K562 (cell line): ENCODE measurements around the gene TCF19. TPM values are rescaled to one million over a fixed set of nuclear protein-coding genes. Genes with fewer than 3 reads are reported as not detected.

Experiments
- ATAC-seq: fragments of 200-7000 bp; cut with Tn5 transposase; 3 replicates; pipeline ENCODE4 v1.9.1; 2020; ENCODE audit warnings: moderate library complexity
- BruUV-seq: library from RNA; stranded (reverse); fragments of 400-500 nt; replicated peaks from 2 replicates; lab custom pipeline; 2021; lab: Mats Ljungman, UMichigan
- CTCF ChIA-PET: fragments of 300-600 bp; formaldehyde crosslinking; extraction: SDS; loops from one replicate; lab custom pipeline; 2021; ENCODE audit warnings: low intra/inter-chr PET ratio; lab: Yijun Ruan, JAX
- POLR2A ChIA-PET: fragments of 300-600, 350-650 bp; sonication (Branson Sonifier 250); formaldehyde crosslinking; extraction: SDS; loops from one replicate; lab custom pipeline; 2021; ENCODE audit warnings: antibody characterized with exemption, inconsistent platforms; lab: Yijun Ruan, JAX
- DNase-seq, 4 experiments: peaks; one replicate each; pipeline versions ENCODE4 v3.0.0 to v3.0.0-alpha.2; 2011 to 2018; ENCODE audit warnings: low spot score in 3 of 4, mixed read lengths in 3 of 4; ENCODE audit errors: extremely low read depth in 1 of 4
- FAIRE-seq: peaks from 2 replicates; lab custom pipeline; 2011; peaks lifted over from hg19 to GRCh38; lab: Jason Lieb, UNC
- H2AFZ ChIP-seq: 2 replicates; pipeline ENCODE4 v1.6.0; 2011; ENCODE audit warnings: low read depth, low read length, control low read depth, inconsistent platforms
- H3K27ac ChIP-seq: fragments of 200-600 bp; 3 replicates; pipeline ENCODE4 v1.8.0; 2011; ENCODE audit warnings: low read depth, mild to moderate bottlenecking, control low read depth, inconsistent platforms, low read length, moderate library complexity, mixed read lengths; ENCODE audit errors: extremely low read depth
- H3K27me3 ChIP-seq, 2 experiments: fragments of 300-600 bp in 1 of 2; 2 replicates in 1 of 2; 3 replicates in 1 of 2; pipeline versions ENCODE4 v1.6.0 to v1.8.0; 2011; ENCODE audit warnings: inconsistent platforms in 2 of 2, low read length in 2 of 2, mild to moderate bottlenecking in 1 of 2, mixed read lengths in 1 of 2, moderate library complexity in 1 of 2; ENCODE audit not compliant: control insufficient read depth in 2 of 2, insufficient read depth in 2 of 2
- H3K36me3 ChIP-seq: fragments of 300-600 bp; 3 replicates; pipeline ENCODE4 v1.8.0; 2011; ENCODE audit warnings: mild to moderate bottlenecking, low read length, inconsistent platforms; ENCODE audit not compliant: control insufficient read depth, insufficient read depth
- H3K4me1 ChIP-seq, 2 experiments: fragments of 200-600 bp in 1 of 2; replicated peaks in 1 of 2; 2 replicates in 1 of 2; 3 replicates in 1 of 2; pipeline versions ENCODE4 v1.5.1 to v1.8.0; 2011; ENCODE audit warnings: inconsistent platforms in 2 of 2, low read length in 2 of 2, mild to moderate bottlenecking in 1 of 2, mixed read lengths in 1 of 2, moderate library complexity in 1 of 2; ENCODE audit not compliant: control insufficient read depth in 2 of 2, insufficient read depth in 2 of 2
- H3K4me2 ChIP-seq: 2 replicates; pipeline ENCODE4 v1.6.1; 2011; ENCODE audit warnings: low read length, control low read depth, inconsistent platforms, mixed read lengths; ENCODE audit not compliant: insufficient read depth
- H3K4me3 ChIP-seq: fragments of 200-600 bp; sonication (generic), shearing (Covaris generic); 2 replicates; pipeline ENCODE4 v1.5.1; 2016; ENCODE audit warnings: control low read depth, inconsistent platforms
- H3K79me2 ChIP-seq: fragments of 200-600 bp; 3 replicates; pipeline ENCODE4 v1.8.0; 2011; ENCODE audit warnings: low read length, inconsistent platforms; ENCODE audit not compliant: control insufficient read depth, insufficient read depth
- H3K9ac ChIP-seq, 2 experiments: 2 replicates each; pipeline versions ENCODE4 v1.6.0 to v1.6.1; 2011; ENCODE audit warnings: low read depth in 2 of 2, low read length in 2 of 2, control low read depth in 1 of 2, inconsistent platforms in 1 of 2, mild to moderate bottlenecking in 1 of 2, mixed read lengths in 1 of 2; ENCODE audit not compliant: insufficient read depth in 1 of 2
- H3K9me1 ChIP-seq: one replicate; pipeline ENCODE4 v1.6.0; 2011; ENCODE audit warnings: inconsistent platforms, mild to moderate bottlenecking, low read length, moderate library complexity; ENCODE audit not compliant: control insufficient read depth, insufficient read depth
- H3K9me3 ChIP-seq: replicated peaks from 2 replicates; pipeline ENCODE4 v1.5.1; 2011; ENCODE audit warnings: low read depth, low read length, inconsistent platforms; ENCODE audit not compliant: control insufficient read depth, insufficient read depth
- H4K20me1 ChIP-seq: replicated peaks from 2 replicates; pipeline ENCODE4 v1.6.1; 2011; ENCODE audit warnings: low read length, inconsistent platforms, mixed read lengths; ENCODE audit not compliant: control insufficient read depth, insufficient read depth
- RBFOX2 ChIP-seq: fragments of 200-400 bp; formaldehyde crosslinking; IDR thresholded peaks from 2 replicates; pipeline ENCODE4 v1.6.1; 2017; ENCODE audit warnings: low read depth, mild to moderate bottlenecking, low read length, moderate library complexity
- SP1 ChIP-seq: sonication (generic); formaldehyde crosslinking; IDR thresholded peaks from 2 replicates; pipeline ENCODE4 v1.8.1; 2022; ENCODE audit warnings: mild to moderate bottlenecking, missing genetic modification reagents
- SUPT5H ChIP-seq: fragments of 450-650 bp; IDR thresholded peaks from 2 replicates; pipeline ENCODE4 v1.6.1; 2016
- WGBS: fragments of 100-300 bp; shearing (Covaris generic); methylation state at CpG from one replicate; pipeline ENCODE4 v1.1.6; 2016; ENCODE audit warnings: low coverage, mixed read lengths; ENCODE audit not compliant: insufficient coverage; ENCODE audit errors: missing lambda C conversion rate; 5-methylcytosine and 5-hydroxymethylcytosine counted together
- in situ Hi-C: fragments of 300-500 bp; cut with MboI; formaldehyde crosslinking; loops from 4 replicates; pipeline ENCODE4 v1.15.0; 2018; ENCODE audit warnings: inconsistent platforms, mixed read lengths
- intact Hi-C: fragments of 100-400 bp; cut with micrococcal nuclease; formaldehyde crosslinking; loops from 2 replicates; pipeline ENCODE4 v1.14.2; 2022
- polyA plus RNA-seq, 8 experiments: library from polyadenylated mRNA; depleted of rRNA in 4 of 8; stranded (reverse) in 5 of 8; unstranded in 3 of 8; fragments of >200 nt; fragmentation: Nextera tagmentation in 2 of 8; fragmentation: Illumina TruSeq in 1 of 8; extraction: Ambion mirVana in 2 of 8; extraction: Trizol in 1 of 8; gene quantifications; 2 replicates each; pipeline versions ENCODE4 v1.2.1 to v1.2.3, GENCODE V29; 2011 to 2014; ENCODE audit warnings: inconsistent platforms in 1 of 8, missing spikeins in 1 of 8
- total RNA-seq, 7 experiments: library from RNA; depleted of rRNA in 6 of 7; stranded (reverse); fragments of >200 nt in 6 of 7; fragmentation: Illumina TruSeq in 2 of 7; extraction: Trizol in 2 of 7; gene quantifications; 2 replicates each; pipeline versions ENCODE4 v1.2.1 to v1.2.3, GENCODE V29; 2011 to 2021; ENCODE audit warnings: low replicate concordance in 1 of 7
- TF ChIP-seq, protein P1 (sequence below): sonication (generic); formaldehyde crosslinking; IDR thresholded peaks from 2 replicates; pipeline ENCODE4 v1.8.1; 2023; ENCODE audit warnings: mild to moderate bottlenecking, missing genetic modification reagents

Gene TCF19
- total and polyA plus RNA-seq, 9 of the 15 experiments (the other 6 are each of a cell fraction or from before 2014, with no cell fraction given) = 4.2 to 42.5 (median 25.7) TPM

DNA sequence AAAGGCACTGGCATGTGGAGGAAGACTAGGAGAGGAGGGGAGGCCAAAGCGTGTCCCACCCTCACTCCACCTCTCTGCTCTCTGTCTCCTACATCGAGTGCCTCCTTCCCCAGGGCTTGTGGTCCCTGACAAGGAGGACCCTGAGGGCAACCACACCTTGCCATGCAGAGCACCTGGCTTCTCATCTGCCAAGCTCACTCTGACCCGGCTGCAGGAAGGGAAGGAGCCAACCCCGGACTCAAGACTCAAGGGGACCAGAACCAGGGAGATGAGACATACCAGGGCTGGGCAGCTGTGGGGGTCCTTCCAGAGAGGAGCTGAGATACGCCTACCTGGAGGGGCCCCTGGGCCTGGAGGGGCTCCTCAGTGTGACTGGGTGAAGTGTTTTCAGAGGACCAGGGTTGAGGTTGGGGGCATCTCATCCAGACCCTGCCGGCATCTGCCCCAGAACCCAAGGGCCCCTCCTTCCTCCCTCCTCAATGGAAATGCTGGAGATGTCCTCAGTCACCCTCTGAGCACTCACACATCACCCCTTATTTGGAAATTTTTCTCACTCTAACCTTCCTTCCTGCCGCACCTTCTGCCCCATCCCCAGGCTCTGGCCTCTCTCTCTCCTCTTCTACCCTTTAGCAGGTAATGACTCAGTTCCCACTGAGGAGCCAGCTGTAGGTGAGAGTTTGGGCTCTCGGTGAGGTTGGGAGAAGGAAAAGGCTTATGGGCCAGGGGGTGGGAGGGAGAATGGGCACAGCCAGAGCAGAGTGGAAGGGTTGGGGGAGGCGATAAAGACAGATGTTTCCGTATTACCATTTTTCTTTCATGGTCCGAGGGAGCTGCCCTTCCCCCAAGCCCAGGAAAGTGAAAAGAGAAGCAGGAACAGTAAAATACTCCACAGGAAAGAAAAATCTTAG lies 44.1 kb downstream of the TCF19 start:
- Histone ChIP-seq H3K4me2 (no peak overlapping the region), H3K36me3 (peaks cover 4% of the 10 kb centered on the region; the same call in 1 of the 3 replicates), H4K20me1 (no peaks in the 10 kb centered on the region), H3K79me2 (peaks cover 23% of the 10 kb centered on the region), H3K9ac (peak overlapping the region in 1 of 2 experiments; percentile 76; a peak in 1 of 4 replicates), H3K27me3 (no peaks in the 10 kb centered on the region), H3K4me3 (no peak overlapping the region), H3K9me1 (no peaks in the 10 kb centered on the region), H3K4me1 (peaks cover 12 to 18% of the 10 kb centered on the region in 2 experiments; a peak in 4 of 5 replicates), H2AFZ (no peak overlapping the region), H3K9me3 (no peaks in the 10 kb centered on the region), H3K27ac (peak overlapping the region; percentile 57; the same call in 1 of the 3 replicates)
- TF ChIP-seq RBFOX2 = 0 out of 2 replicates have a peak, but pooled peaks have one; percentile 18
- TF ChIP-seq SP1 (CRISPR knock-in tag) = 0 out of 2 replicates have a peak, but pooled peaks have one; percentile 31
- TF ChIP-seq, protein P1, sequence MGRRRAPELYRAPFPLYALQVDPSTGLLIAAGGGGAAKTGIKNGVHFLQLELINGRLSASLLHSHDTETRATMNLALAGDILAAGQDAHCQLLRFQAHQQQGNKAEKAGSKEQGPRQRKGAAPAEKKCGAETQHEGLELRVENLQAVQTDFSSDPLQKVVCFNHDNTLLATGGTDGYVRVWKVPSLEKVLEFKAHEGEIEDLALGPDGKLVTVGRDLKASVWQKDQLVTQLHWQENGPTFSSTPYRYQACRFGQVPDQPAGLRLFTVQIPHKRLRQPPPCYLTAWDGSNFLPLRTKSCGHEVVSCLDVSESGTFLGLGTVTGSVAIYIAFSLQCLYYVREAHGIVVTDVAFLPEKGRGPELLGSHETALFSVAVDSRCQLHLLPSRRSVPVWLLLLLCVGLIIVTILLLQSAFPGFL (CRISPR knock-in tag) = no peak
- TF ChIP-seq SUPT5H = 0 out of 2 replicates have a peak, but pooled peaks have one; percentile 13
- 44% methylated on average over 10 of the region's 11 CpGs for WGBS
- ChIA-PET CTCF (no interaction called here), POLR2A (interaction anchor here (0.6 to 2.4 kb wide), 4 partner anchors 8 to 1766 kb away, joined by 3 to 9 read pairs (median 4); no protein-coding TSS in a partner anchor)
- DNase-seq = peak in 1 of 4 experiments; percentile 28
- ATAC-seq = peak; percentile 6
- in situ Hi-C loops (no loop called here), intact Hi-C loops (loop anchor here (10.0 kb wide), 1 partner anchor 52 kb away; no protein-coding TSS in a partner anchor)
- FAIRE-seq = no peak
- BruUV-seq = no TSS peak
